SHP77 treated with DMSO at 0.1 percent for 48 hours (cell line): ENCODE data around the gene MS4A15.
"Not testable (repeated sequence)": the region's sequence is repeated elsewhere in the genome, so short reads cannot be mapped to it uniquely, and the experiment has no call there.

Experiments used
- DNase-seq: peaks from one replicate; lab custom pipeline; 2025; lab: John Stamatoyannopoulos, UW

The MS4A15 gene

GRCh38 chr11:60809249-60809648 is 52.6 kb downstream of the MS4A15 start:
- DNase-seq = no peak

- DNase-seq = no peak
Observed at GRCh38 chr11:60809691-60810090, 53.0 kb downstream of the MS4A15 start.

- no peak for DNase-seq
Observed at GRCh38 chr11:60810151-60810550, 53.5 kb downstream of the MS4A15 start.

GRCh38 chr11:60810569-60810968 is 53.9 kb downstream of the MS4A15 start:
- no peak for DNase-seq

GRCh38 chr11:60813324-60813723 is 56.7 kb downstream of the MS4A15 start:
- DNase-seq = no peak

GRCh38 chr11:60814112-60814511 is 57.4 kb downstream of the MS4A15 start:
- DNase-seq = no peak

GRCh38 chr11:60816590-60817157 is 60.0 kb downstream of the MS4A15 start:
- DNase-seq = no peak

- no peak for DNase-seq
Observed at GRCh38 chr11:60818057-60818456, 61.4 kb downstream of the MS4A15 start.

GRCh38 chr11:60821827-60822599 is 65.3 kb downstream of the MS4A15 start:
- DNase-seq = no peak

GRCh38 chr11:60823745-60824306 is 67.2 kb downstream of the MS4A15 start:
- DNase-seq = not testable (repeated sequence)

- no peak for DNase-seq
Observed at GRCh38 chr11:60825118-60825517, 68.5 kb downstream of the MS4A15 start.

- no peak for DNase-seq
Observed at GRCh38 chr11:60825790-60826189, 69.1 kb downstream of the MS4A15 start.
